ENCODE measurements around the gene TPP2.

TPP2 gene

DNA sequence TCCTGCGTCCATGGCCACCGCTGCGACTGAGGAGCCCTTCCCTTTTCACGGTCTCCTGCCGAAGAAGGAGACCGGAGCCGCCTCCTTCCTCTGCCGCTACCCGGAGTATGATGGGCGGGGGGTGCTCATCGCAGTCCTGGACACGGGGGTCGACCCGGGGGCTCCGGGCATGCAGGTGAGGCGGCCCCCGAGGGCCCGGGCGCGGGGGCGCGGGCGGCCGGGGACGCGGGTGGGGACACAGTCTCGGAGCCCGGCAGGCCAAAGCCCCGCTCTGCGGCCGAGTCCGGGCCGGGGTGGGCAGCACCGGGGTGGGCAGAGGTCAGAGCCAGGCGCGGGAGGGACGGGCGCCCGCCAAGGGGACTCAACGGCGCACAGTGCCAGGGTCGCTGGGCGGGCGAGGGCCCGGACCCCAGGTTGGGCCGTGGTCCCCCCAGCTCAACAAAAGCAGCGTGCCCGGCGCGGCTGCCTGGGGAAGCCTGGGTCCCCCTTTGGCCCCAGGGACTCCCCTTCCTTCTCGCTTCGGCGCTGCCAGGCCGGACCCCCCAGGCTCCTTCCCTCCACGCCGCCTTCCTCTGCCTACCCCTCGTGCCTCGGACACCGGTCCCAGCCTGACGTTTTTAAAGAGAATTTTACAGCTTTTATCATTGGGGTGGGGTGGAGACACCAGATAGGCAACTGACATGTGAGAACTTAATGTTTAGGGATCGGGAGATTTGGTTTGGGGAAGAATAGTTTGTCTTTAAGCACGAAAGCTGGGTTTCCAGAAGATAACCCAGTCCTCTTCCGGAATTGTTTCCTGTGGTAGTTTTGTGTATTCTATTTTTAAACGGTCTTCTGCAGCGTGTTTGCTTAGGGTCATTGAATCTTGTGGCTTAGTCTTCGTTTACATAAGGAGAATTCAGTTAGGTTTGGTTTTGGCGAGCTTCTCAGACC, 509 bp downstream of the TPP2 start:
- DNase-seq, result peak; percentile 47

DNA sequence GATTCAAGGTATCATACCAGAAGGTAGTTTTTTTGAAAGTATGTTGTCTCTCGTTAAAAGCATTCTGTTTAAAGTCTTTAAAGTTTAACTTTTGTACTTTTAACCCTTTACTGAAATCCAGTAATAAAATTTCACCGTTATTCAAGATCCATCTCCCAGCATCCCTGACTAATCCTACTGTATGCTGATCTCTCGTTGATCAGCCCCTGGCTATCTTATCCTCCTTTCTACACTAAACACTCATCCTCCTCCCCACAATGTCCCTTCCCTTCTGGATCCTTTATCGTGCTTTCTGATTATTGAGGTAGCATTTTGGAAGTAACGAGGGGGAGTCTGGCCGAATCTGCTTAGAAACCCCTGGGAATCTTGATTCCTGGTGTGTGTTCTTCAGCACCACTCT, 1.3 kb downstream of the TPP2 start:
- DNase-seq, result no peak

DNA sequence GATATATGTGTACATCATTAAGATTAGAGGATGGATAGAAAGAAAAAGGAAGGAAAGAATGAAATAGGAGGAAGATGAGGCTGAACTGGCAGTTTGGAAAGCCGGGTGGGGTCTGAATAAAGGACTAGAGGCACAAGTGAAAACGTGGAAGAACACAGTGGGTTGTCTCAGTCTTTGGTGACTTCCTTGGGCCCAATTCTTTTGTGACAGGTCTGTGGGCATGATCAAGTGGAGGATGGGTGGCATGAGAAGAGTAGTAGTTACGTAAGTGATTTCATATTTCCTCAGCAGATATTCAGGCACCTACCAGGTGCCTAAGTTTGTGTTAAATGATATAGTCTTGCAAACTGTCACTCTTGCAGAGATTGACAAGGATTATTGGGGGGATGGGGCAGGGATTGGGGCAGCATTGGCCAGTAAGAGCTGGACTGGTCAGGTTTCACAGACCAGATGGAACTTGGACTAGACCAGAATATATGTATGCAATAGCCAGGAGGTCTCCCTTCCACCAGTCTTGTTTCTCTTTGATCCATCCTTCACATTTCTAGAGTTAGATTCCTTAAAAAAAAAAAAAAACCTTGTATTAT, 2.7 kb downstream of the TPP2 start:
- DNase-seq, result no peak

DNA sequence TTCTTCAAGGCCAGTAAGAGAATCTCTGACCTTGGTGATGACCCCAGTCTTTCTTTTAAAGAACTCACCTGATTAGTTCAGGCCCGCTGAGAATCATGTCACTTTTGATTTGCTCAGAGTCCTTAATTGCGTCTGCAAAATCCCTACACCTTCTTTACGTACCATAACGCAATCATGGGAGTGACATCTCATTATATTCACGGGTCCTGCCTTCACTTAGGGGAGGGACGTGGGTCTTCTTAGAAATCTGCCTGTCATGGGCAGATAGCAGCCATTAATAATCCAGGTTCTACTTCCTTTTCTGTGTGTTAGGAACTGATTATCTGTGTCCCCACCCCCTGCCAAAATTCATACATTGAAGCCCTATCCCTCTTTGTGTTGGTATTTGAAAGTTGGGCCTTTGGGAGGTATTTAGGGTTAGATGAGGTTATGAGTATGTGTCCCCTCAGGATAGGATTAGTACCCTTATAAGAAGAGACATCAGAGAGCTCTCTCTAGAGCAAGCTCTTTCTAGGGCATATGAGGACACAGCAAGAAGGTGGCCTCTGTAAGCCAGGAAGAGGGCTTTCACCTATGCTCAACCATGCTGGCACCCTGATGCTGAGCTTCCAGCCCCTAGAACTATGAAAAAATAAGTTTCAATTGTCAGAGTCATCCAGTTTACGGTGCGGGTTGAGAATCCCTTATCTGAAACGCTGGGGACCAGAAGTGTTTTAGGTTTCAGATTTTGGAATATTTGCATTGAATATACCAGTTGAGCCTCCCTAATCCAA, 9.9 kb downstream of the TPP2 start:
- DNase-seq, result no peak

DNA sequence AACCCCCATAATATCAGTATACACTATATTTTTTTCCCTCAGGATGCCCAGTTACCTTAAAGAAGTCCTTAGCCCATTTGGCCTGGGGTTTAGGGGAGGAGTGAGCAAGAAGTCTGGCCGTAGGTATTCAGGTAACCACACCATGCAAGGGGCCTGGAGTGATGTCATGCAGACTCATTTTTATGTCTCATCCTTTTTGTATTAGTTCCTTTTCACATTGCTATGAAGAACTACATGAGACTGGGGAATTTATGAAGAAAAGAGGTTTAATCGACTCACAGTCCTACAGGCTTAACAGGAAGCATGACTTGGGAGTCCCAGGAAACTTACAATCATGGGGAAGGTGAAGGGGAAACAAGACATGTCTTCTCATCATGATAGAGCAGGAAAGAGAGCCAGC, 12.2 kb downstream of the TPP2 start:
- DNase-seq, result no peak

DNA sequence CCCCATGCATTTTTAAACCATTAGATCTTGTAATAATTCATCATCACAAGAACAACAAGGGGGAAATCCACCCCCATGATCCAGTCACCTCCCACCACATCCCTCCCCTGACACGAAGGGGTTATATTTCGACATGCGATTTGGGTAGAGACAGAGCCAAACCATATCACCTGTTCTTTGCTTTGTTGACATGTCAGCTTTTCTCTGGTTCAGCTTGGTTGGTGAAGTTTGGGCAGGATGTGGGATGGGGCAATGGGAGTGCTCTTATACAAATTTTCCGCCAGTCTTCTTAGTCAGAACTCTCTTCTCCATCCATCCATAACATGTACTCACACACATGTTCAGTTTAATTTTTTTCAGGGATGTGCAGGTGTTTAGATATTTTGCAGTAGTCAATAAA, 12.9 kb downstream of the TPP2 start:
- DNase-seq, result no peak

DNA sequence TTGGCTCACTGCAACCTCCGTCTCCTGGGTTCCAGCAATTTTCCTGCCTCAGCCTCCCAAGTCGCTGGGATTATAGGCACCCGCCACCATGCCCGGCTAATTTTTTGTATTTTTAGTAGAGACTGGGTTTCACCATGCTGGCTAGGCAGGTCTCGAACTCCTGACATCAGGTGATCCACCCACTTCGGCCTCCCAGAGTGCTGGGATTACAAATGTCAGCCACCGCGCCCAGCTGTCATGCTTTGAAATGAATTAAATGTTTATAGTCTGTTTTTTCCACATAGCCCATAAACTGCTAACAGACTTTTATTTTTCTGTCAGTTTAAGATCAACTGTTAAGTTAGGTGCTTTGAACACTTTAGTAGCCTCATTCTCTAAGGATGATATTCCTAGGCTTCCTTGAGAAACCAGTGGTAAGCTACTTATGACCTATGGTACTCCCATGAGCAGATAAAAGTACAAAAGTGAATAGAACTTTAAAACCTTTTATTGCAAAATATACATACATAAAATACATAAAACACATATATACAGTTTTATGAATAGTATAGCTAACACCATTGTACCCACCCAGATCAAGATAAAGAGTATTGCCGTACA, 13.6 kb downstream of the TPP2 start:
- no peak for DNase-seq

DNA sequence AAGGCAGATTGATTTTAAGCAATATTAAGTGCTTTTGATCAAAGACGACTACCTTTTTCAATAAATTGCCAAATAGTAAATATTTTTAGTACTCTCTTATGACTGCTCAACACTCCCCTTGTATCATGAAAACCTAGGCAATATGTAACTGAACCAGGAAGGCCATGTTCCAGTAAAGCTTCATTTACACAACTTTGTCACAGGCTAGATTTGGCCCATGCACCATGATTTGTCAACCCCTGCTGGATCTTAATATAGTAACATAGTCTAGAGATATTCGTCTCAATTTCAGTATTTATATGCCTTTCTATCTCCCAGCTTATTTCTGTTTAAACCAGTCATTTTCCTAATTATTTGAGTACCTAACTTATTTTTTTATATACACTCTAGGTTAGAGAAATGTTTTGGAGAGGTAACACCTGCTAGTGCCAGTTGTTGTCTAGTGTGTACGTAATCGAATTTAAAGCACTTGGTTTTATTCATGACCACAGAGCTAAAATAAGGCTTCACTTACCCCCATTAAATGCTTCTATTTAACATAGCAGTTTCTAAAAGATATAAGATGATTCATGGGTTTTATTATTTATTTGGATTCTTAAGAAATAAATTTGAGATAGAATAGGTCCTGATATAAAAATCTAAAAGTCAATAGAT, 21.0 kb downstream of the TPP2 start:
- DNase-seq, result no peak

DNA sequence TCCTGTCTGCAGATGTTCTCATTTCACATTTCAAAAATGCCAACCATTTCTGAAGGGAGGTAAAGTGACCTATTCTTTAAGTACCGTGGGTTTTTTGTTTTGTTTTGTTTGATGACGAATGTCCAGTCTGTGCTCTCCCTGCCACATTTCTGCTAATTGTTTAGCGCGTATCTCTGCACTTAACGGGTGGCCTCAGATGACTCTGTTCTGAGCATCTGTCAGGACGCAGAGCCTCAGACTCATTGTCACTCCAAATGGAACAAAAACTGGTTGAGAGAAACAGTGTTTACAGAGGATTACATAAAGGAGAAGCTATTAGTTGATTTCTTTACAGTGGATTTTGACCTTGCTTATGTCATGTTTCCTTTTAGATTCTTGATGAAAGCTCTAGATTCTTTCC, 23.7 kb downstream of the TPP2 start:
- no peak for DNase-seq

DNA sequence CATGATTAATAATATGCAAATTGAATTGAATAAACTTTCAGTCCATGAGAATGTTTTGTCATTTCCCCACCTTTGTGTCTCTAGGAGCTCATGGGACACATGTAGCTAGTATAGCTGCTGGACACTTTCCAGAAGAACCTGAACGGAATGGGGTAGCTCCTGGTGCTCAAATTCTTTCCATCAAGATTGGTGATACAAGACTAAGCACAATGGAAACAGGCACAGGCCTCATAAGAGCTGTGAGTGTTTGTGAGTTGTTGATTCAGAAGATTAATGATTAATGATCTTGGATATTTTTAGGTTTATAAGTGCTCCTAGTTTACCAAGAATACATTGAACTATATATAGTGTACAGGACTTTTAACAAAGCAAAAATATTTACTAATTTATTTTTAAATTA, 30.1 kb downstream of the TPP2 start:
- no peak for DNase-seq

DNA sequence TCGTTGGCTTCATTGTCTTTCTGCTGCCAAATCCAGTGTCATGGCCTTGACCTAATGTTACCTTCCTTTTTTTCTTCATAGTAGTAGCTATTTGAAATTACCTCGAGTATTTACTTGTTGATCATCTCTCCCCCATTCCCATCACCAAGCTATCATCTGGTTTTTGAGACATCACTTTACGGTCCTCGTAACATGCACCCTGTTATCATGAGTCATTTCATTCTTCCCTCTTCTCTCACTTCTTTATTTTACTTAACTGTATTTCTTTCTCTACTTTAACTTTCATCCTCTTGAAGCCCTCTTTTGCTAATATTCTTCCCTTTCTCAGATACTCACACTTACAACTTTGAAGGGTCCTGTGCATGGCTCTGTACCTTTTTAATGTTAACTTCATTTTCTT, 31.8 kb downstream of the TPP2 start:
- DNase-seq, result no peak

DNA sequence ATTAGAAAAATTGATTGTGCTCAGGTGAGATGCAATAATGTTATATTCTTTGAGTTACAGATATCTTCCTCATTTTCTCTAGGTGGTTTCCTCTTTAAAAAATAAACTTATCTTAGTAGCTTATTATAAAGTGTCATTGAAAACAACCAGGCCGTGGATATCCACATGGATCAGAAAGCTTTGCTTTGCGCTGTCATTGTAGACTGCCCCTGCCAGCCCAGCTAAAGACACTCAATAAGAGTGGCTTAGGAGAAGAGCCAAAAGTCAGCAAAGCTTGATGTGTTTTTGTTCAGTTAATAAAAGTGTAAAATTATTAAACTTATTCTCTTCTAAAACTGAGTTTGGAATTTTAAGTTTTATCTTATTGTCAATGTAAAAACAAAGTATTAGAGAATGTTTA, 34.4 kb downstream of the TPP2 start:
- DNase-seq, result no peak

DNA sequence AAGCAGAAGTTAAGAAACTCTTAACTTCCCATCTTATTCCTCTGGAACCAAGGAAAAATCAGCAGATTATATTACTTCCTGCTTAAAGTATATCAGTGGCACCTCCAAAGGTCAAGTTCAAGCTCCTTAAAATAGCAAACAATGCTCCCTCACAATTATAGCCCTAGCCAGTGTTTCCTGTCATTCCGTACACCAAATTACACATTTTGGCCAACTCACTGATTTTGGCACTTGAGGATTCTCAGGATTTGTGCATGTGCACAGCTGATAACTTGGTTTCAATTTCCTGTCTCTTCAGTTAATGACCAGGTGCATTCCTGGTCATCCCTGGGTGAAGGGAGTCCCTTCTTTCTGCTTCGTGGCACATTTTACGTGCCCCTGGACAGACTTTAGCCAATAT, 42.0 kb downstream of the TPP2 start:
- no peak for DNase-seq

DNA sequence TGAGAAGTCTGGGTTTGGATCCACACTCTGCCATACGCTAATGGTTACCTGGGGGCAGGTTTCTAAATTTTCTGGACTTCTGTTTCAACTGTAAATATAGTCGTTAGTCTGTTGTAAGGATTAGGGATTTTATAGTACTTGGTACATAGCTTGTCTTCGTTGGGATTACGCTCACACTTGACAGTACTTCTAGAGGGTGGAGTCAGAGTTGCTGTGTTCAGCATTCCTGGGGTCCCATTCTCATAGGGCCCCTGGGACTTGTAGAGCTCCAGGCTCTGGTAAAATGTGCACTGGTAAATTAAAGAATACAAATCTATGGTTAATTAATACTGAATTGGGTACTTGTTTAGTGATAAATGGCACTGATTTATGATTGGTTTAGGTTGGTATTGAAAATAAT, 45.2 kb downstream of the TPP2 start:
- no peak for DNase-seq

DNA sequence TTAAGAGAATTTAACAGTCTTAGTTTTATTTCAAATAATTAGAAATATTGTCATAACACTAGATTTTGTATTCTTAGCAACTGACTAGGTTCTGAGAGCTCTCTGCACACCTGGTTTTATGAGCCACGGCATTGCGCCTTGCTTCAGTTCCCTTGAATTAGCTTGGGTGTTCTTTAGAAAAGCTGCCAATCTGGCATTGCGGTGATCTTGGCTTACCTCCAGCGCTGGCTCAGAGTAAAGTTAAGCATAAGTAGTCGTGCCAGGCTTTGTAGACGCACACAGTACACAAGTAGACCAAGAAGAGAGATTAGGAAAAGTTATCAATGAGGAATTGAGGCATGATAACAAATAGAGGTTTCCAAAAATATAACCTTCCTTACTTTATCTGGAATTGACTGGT, 45.7 kb downstream of the TPP2 start:
- no peak for DNase-seq

DNA sequence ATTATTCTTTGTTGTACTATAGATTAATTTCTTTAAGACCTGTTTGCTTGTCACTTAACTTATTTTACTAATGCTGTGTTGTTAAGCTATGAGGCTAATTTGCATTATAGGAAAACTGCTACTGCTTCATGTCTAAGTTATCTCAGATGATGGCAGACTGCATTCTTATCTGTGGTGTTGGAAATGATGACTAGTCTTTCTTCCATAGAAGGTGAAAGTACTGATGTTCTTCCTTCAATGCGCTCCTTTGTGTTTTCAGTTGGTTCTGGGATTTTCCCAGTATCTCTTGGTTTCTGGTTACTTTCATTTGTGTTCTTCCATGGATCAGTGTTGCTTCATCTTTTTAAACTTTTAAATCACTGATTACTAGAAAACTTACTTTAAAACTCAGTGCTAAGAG, 46.9 kb downstream of the TPP2 start:
- no peak for DNase-seq

DNA sequence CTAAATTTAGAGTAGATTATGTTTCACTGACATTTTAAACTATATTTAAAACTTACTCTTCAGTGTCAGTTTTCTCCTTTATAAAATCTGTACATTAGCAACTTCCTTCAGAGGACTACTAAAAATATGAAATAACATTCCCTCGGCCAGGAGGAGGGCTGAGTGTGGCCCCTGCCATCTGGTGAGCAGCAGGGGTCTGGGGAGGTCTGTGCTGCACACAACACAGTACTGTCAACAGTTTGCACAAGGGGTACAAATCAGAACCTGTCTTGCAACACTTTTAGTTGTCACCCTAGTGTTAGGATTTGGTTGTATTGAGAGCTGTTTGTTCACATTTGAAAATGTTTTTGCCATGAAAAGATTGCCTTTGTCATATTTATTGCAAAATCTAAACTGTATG, 48.9 kb downstream of the TPP2 start:
- DNase-seq, result no peak

DNA sequence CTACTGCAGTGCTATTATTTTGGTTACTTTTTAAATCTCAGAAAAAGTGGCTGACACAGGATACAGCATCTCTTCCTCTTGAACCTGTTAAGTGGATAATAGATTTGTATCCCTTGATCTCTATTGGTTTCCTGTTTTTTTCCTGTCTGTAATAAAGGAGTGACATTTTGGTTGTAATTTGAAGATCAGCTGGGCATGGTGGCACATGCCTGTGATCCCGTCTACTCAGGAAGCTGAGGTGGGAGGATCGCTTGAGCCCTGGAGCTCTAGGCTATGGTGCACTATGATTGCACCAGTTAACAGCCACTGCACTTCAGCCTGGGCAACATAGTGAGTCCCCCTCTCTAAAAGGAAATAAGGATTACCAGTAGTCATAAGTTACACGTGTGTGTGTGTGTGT, 51.3 kb downstream of the TPP2 start:
- DNase-seq, result no peak

DNA sequence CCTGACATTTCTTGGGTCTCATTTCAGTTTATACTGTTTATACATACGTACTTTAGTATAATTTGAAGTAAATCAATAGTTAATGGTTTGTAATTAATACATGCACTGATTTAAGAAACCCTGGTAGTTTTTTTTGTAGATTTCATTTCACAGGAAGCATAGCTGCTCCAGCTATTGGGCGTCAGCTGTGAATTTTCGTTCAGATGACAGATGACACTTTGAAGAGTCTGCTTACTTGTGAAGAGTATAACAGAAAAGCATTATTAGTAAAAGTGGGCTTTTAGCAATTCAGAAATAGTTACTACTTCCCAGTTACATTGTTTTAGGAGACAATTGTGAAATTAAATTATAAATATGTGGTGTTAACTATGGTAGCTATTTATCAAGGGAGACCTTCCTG, 53.7 kb downstream of the TPP2 start:
- no peak for DNase-seq

DNA sequence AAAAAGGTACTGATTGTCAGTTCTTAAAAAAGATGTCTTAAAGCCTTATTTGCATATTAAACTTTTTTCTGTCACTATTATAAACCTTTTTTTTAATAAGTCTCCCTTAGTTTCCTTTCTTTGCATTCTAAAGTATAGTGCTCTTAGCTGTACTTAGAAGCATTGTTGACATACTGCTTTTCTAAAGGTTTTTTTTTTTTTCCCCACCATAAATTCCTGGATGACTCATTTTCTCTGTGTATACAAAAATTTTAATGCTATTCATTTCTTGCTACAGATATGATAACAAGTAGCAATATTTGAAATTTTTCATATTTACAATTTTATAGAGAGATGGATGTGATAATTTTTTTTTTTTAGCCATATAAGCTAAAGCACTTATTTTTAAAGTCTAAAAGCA, 54.6 kb downstream of the TPP2 start:
- no peak for DNase-seq

DNA sequence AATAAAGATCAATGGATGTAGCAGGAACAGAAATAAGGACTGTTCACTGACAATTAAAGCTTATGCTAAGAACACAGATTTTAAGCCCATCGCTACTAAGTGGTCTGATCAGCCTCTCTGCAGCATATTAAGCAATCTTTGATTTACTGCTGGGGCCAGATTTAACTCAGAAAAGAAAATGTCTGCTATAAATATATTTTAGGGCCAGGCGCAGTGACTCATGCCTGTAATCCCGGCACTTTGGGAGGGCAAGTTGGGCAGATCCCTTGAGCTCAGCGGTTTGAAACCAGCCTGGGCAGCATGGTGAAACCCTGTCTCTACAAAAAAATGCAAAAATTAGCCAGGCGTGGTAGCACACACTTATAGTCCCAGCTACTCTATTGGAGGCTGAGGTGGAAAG, 55.1 kb downstream of the TPP2 start:
- DNase-seq, result no peak

DNA sequence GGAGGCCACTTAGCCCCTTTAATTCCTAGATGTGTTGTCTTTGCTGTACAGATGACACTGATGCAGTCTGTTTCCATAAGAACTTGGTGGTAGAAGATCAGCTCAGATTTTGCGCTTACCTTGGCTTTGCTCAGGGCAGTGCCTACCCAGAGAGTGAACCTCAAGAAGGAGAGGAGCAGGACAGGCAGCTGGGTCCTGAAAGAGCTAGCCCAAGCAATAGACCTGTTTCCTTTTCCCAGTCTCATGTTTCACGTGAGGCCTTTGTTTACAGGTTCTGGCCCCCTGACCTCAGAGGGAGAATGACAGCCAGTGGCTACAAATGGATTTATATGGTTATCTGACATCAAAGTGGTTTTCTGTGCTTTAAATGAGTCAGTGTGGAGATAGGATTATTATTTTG, 58.0 kb downstream of the TPP2 start:
- no peak for DNase-seq

DNA sequence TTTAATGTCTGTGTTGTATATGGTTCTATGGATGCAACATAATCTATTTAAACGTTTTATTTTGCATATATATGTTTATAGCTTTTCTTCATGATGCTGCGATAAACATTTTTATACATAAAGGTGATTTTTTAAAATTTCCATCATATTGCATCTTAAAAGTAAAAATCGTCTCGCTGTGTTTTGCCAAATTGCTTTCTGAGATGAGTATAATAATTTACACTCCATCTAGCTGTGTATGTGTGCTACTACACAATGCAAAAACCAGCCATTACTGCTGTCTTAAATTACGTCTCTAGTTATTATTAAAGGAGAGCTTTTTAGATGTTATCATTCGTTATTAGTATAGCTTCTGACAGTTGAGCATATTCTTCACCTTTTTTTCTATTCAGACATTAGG, 60.8 kb downstream of the TPP2 start:
- DNase-seq, result no peak
